KMS-11 (cell line): ENCODE data around the gene APOA5.
"Not testable (repeated sequence)": the region's sequence is repeated elsewhere in the genome, so short reads cannot be mapped to it uniquely, and the experiment has no call there.

Source experiments
- H2AFZ ChIP-seq: fragments of 200-600 bp; sonication (generic); 2 replicates; pipeline ENCODE4 v1.6.1; 2016; ENCODE audit warnings: antibody characterized with exemption, mixed run types, low read depth
- H3K27ac ChIP-seq: fragments of 200-600 bp; sonication (generic); 2 replicates; pipeline ENCODE4 v1.6.1; 2016; ENCODE audit warnings: mild to moderate bottlenecking, mixed run types
- H3K27me3 ChIP-seq: fragments of 200-600 bp; sonication (generic); 2 replicates; pipeline ENCODE4 v1.6.1; 2017; ENCODE audit warnings: mild to moderate bottlenecking, low read depth, mixed run types, moderate library complexity; ENCODE audit not compliant: insufficient read depth
- H3K36me3 ChIP-seq: fragments of 200-600 bp; sonication (generic); 2 replicates; pipeline ENCODE4 v1.6.1; 2017; ENCODE audit warnings: mild to moderate bottlenecking, mixed run types; ENCODE audit not compliant: insufficient read depth
- H3K4me1 ChIP-seq: fragments of 200-600 bp; sonication (generic); 2 replicates; pipeline ENCODE4 v1.6.1; 2016; ENCODE audit warnings: mild to moderate bottlenecking, low read depth, mixed run types; ENCODE audit not compliant: poor library complexity, severe bottlenecking
- H3K4me2 ChIP-seq: fragments of 200-600 bp; sonication (generic); 2 replicates; pipeline ENCODE4 v1.7.0; 2016; ENCODE audit warnings: mild to moderate bottlenecking, mixed run types
- H3K4me3 ChIP-seq: fragments of 200-600 bp; sonication (generic); IDR thresholded peaks from 2 replicates; pipeline ENCODE4 v1.6.1; 2017; ENCODE audit warnings: low read depth, low read length, mixed read lengths; ENCODE audit not compliant: insufficient read depth
- H3K79me2 ChIP-seq: fragments of 200-600 bp; sonication (generic); 2 replicates; pipeline ENCODE4 v1.6.1; 2016; ENCODE audit warnings: low read depth, mixed run types; ENCODE audit not compliant: insufficient read depth
- H3K9ac ChIP-seq: fragments of 200-600 bp; sonication (generic); 2 replicates; pipeline ENCODE4 v1.6.1; 2016; ENCODE audit warnings: mild to moderate bottlenecking, mixed run types
- H4K20me1 ChIP-seq: fragments of 200-600 bp; sonication (generic); 2 replicates; pipeline ENCODE4 v1.6.1; 2016; ENCODE audit warnings: mild to moderate bottlenecking, mixed run types; ENCODE audit not compliant: insufficient read depth
- TF ChIP-seq, protein P1 (sequence below): fragments of 200-600 bp; sonication (generic); conservative IDR thresholded peaks from 2 replicates; pipeline ENCODE4 v1.6.1; 2017; ENCODE audit warnings: low read depth, mild to moderate bottlenecking, antibody characterized with exemption, low read length, moderate library complexity, mixed read lengths

Gene APOA5

GRCh38 chr11:116808262-116809175 lies 16.8 kb upstream of the APOA5 start:
- Histone ChIP-seq H3K4me2 (no peak overlapping the region), H3K9ac (no peak overlapping the region), H3K36me3 (no peaks in the 10 kb centered on the region), H3K4me1 (no peaks in the 10 kb centered on the region), H2AFZ (no peak overlapping the region), H3K4me3 (no peak overlapping the region), H3K27ac (no peak overlapping the region), H3K79me2 (no peaks in the 10 kb centered on the region), H3K27me3 (no peaks in the 10 kb centered on the region), H4K20me1 (no peaks in the 10 kb centered on the region)
- TF ChIP-seq, protein P1, sequence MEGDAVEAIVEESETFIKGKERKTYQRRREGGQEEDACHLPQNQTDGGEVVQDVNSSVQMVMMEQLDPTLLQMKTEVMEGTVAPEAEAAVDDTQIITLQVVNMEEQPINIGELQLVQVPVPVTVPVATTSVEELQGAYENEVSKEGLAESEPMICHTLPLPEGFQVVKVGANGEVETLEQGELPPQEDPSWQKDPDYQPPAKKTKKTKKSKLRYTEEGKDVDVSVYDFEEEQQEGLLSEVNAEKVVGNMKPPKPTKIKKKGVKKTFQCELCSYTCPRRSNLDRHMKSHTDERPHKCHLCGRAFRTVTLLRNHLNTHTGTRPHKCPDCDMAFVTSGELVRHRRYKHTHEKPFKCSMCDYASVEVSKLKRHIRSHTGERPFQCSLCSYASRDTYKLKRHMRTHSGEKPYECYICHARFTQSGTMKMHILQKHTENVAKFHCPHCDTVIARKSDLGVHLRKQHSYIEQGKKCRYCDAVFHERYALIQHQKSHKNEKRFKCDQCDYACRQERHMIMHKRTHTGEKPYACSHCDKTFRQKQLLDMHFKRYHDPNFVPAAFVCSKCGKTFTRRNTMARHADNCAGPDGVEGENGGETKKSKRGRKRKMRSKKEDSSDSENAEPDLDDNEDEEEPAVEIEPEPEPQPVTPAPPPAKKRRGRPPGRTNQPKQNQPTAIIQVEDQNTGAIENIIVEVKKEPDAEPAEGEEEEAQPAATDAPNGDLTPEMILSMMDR, result no peak

DNA sequence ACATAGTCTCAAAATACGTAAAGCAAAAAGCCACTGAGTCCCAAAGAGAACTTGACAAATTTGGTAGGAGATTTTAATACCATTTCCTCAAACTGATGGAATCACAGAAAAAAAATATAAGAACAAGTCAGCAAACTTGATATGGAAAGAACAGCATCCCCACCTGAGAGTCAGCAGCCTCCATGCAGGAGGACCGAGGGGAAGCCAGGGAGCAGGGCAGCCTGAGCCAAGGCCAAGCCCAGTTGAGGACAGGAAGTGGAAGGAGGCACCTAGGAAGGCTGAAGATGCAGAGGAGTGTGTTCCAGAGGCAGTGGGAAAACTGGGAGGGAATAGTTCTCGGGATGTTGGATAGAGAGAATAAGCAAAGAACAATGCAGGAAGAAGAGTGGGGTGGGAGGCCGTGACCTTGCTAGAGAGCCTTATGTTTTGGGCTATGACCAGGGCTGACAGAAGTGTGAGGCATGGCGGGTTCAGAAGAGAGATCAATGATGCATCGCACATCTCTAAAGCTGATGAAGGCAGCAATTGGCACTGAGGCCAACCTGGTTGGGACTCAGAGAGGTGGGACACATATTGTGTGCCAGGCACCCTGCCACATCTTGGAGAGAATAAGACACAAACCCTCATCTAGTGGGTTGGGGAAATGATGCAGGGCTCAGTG lies 16.1 kb upstream of the APOA5 start:
- Histone ChIP-seq H3K9ac (no peak overlapping the region), H3K4me3 (no peak overlapping the region), H3K79me2 (no peaks in the 10 kb centered on the region), H3K4me2 (no peak overlapping the region), H3K27ac (no peak overlapping the region), H2AFZ (no peak overlapping the region), H3K27me3 (no peaks in the 10 kb centered on the region), H3K4me1 (no peaks in the 10 kb centered on the region), H3K36me3 (no peaks in the 10 kb centered on the region), H4K20me1 (no peaks in the 10 kb centered on the region)
- TF ChIP-seq, protein P1, result no peak

GRCh38 chr11:116804001-116804400 lies 12.3 kb upstream of the APOA5 start:
- TF ChIP-seq, protein P1, result no peak
- H3K4me1 ChIP-seq, result no peaks in the 10 kb centered on the region
- H4K20me1 ChIP-seq, result no peaks in the 10 kb centered on the region
- H3K27me3 ChIP-seq, result no peaks in the 10 kb centered on the region
- H3K4me3 ChIP-seq, result no peak overlapping the region
- no peak overlapping the region for H3K9ac ChIP-seq
- H3K27ac ChIP-seq, result no peak overlapping the region
- H2AFZ ChIP-seq, result no peak overlapping the region
- no peak overlapping the region for H3K4me2 ChIP-seq
- no peaks in the 10 kb centered on the region for H3K79me2 ChIP-seq
- no peaks in the 10 kb centered on the region for H3K36me3 ChIP-seq

GRCh38 chr11:116801662-116802061 lies 10.0 kb upstream of the APOA5 start:
- H3K27ac ChIP-seq, result not testable (repeated sequence)

DNA sequence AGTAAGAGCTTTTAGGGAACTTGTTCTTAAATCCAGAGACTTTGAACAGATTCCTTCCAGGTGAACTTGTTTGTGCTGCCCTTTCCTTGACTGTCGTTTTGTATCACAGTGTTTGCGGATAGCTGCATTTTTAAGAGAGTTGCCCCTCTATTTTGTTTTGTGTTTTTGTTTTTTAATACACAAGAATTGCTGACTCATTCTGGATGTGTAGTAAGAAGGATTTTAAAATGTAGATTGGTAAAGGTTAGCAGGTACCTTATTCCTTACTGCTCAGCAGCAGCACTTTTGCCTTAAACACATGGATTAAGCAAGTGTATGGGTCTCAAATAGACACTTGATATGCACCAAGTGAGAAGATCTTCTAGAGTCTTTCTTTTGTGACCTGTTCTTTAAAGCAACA lies 8.9 kb upstream of the APOA5 start:
- Histone ChIP-seq H3K9ac (no peak overlapping the region), H3K27ac (no peak overlapping the region), H3K4me2 (no peak overlapping the region), H3K4me1 (no peaks in the 10 kb centered on the region), H3K79me2 (no peaks in the 10 kb centered on the region), H3K36me3 (no peaks in the 10 kb centered on the region), H3K27me3 (no peaks in the 10 kb centered on the region), H3K4me3 (no peak overlapping the region), H4K20me1 (no peaks in the 10 kb centered on the region), H2AFZ (no peak overlapping the region)
- TF ChIP-seq, protein P1, result no peak

More at GRCh38 chr11:116801662-116802061, 10.0 kb upstream of the APOA5 start:
- not testable (repeated sequence) for H3K4me2 ChIP-seq, H3K4me1 ChIP-seq, H3K36me3 ChIP-seq, H3K4me3 ChIP-seq, H3K9ac ChIP-seq, H2AFZ ChIP-seq, H3K79me2 ChIP-seq, H3K27me3 ChIP-seq, H4K20me1 ChIP-seq
